HG02798 (cell line): ENCODE measurements around the gene IMMP2L.

Source experiments
- ATAC-seq: cut with Tn5 transposase; IDR thresholded peaks from one replicate; pipeline ENCODE4 v1.9.1; 2021; ENCODE audit warnings: mild to moderate bottlenecking; ENCODE audit not compliant: unreplicated experiment, poor library complexity

The IMMP2L gene

DNA sequence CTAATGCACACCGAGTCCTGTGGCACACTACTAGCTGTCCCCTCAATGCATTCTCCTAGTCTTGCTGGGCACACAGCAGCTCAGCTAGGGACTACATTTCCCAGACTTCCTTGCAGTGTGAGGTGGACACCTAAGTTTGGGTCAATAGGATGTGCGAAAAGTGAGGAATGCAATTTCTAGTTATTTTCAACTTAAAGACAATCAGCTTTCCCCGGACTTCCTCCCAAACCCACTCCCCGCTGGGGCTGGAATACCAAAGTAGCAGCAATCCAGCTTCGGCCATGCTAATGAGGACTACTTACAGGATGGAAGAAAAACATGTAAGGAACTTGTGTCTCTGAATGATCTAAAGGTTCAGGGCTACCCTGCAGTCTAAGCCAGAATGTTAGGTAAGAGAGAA is 757.8 kb downstream of the IMMP2L start:
- ATAC-seq, result no peak

DNA sequence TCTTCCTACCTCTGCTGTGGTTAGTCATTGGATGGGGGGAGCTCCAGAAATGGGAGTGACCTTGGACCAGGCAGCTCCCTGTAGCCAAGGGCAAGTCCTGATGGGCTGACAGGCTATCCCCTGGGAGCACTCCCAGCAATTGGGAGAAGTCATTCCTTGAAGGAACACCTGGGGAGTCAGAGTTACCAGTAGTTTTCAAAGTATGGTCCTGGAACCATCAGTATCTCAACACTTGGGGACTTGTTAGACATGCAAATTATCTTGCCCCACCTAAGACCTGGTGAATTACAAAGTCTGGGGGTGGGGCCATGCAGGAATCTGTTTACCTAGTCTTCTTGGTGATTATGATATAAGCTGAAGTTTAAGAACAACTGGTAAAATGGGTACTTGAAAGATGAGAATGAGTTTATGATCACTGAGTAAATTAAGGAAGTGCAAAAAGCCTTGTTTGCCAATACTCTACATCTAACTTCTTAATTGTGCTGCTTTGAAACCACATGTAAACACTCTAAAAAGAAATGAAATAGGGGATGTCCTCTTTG is 758.6 kb downstream of the IMMP2L start:
- ATAC-seq, result no peak

- no peak for ATAC-seq
Measured at GRCh38 chr7:110801502-110801901, 760.8 kb downstream of the IMMP2L start.

DNA sequence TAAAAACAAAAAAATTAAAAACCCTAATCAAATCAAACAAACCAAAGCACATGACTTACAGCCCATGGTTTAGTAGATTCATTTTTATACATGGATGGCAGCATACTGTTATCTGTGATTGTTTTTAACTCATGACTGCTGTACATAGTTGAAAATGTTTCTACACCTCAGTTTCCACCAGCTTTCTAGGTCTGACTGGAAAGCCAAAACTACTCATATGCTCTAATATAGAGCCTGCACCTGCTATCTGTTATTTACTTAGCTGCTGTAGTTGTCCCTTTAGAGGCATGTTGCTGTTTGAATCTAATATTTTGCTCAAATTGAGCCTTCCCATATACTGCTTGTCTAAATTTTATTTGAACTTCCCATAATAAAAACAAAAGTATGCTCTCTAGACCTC is 761.3 kb downstream of the IMMP2L start:
- no peak for ATAC-seq

DNA sequence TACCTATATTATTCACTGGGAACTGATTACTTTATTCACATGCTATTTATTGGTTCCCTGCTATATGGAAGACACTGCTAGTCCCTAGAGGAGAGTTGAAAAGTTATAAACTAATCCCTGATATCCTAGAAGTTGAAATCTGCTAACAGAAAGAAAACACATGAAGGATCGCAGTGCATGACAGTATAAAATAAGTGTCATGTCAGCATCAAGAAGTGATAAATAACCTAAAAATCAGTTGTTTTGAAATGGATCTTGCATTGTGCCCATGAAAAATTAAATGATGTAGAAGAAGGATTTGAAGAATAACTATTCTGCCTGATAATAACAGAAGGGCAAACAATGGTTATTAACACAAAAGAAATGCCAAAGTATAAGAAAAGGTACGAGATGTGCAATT is 764.6 kb downstream of the IMMP2L start:
- ATAC-seq, result no peak

GRCh38 chr7:110790992-110791391 is 771.3 kb downstream of the IMMP2L start:
- ATAC-seq, result no peak

- no peak for ATAC-seq
Measured at GRCh38 chr7:110786328-110786965, 775.8 kb downstream of the IMMP2L start.

DNA sequence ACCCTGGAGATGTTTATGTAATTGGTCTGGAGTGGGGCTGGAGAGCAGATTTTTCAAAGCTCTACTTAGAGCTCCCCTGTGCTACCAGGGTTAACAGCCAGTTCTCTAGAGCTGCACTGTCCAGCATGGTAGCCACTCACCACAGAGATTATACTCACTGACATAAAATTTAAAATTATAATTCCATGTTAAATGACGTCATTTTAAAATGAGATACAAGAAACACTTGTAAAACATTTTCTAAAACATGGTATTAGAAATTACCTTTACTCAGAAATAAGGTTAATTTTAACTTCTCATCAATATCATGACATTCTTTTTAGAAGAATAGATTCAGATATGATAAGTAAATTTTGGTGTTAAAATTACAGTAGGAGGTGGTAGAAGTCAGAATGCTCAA is 777.5 kb downstream of the IMMP2L start:
- no peak for ATAC-seq

- ATAC-seq, result no peak
Measured at GRCh38 chr7:110780712-110781111, 781.6 kb downstream of the IMMP2L start.

DNA sequence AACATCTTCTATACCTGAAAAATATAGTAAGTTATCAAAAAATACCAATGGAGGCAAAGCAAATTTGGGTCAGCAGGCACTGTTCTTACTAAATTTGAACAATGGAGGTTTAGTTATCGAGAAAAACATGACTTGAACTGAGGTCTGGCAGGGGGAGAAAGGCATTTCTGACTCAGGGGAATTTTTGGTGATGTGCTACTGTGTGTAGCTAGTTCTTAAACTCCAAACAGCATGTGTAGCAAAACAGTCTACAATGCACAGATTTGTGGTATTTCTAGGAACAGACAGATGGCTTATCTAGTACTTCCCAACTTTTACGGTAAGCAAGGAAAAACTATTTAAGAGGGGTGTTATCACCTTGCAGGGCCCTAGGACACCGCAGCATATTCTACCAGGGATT is 783.0 kb downstream of the IMMP2L start:
- no peak for ATAC-seq

DNA sequence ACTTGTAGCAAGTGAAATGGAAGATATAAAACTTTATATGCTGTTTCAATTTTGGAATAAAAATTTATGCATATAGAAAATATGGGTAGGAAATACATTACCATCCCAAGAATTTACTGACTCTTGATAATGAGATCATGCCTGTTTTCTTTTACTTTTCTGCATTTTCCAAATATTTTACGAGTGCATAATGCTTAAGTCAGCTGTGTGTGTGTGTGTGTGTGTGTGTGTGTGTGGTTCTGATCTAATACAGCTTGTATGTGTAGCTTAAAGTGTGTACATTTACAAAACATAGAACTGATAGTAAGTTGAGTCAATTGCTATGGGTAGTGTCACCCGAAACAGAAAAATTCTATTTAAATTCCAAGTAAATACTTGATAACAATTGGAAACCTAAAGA is 787.2 kb downstream of the IMMP2L start:
- ATAC-seq, result no peak

DNA sequence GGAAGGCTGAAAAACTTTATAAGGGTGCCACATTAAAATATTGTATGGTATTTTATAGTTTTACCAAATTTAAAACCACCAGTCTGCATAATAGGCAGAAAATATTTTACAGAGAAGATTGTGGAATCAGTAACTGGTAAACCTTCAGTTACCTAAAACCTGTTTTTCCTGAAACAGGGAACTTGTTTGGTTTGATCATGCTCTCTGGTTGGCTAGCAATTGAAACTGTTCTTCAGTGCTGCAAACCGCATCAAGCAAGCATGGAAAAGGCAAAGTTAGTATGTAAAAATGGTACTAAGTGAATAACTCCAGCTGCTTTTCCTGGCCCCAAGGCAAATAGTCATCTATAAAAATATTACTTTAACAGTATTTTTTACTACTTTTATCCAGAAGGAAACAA is 788.2 kb downstream of the IMMP2L start:
- ATAC-seq, result no peak

GRCh38 chr7:110772615-110773014 is 789.7 kb downstream of the IMMP2L start:
- ATAC-seq, result no peak

- ATAC-seq, result no peak
Measured at GRCh38 chr7:110771717-110772116, 790.6 kb downstream of the IMMP2L start.

- ATAC-seq, result no peak
Measured at GRCh38 chr7:110767550-110768110, 794.7 kb downstream of the IMMP2L start.

- no peak for ATAC-seq
Measured at GRCh38 chr7:110766864-110767263, 795.4 kb downstream of the IMMP2L start.

DNA sequence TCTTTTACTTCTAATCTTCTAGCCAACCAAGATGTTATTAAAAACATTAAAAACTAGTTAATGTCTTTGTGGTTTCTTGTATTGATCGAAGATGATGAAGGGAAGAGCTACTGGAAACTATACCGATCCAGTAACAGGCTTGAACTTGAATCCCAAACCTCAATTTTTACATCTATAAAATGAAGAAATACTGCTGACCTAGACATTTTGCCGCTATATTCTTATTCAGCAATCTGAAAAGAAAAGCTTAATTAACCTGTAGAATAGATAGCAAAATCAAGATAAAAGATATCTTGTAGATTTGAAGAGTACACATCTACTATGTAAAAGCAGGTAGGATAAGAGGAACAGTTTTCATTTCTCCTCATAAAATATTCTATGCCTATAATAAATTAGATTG is 797.4 kb downstream of the IMMP2L start:
- no peak for ATAC-seq

DNA sequence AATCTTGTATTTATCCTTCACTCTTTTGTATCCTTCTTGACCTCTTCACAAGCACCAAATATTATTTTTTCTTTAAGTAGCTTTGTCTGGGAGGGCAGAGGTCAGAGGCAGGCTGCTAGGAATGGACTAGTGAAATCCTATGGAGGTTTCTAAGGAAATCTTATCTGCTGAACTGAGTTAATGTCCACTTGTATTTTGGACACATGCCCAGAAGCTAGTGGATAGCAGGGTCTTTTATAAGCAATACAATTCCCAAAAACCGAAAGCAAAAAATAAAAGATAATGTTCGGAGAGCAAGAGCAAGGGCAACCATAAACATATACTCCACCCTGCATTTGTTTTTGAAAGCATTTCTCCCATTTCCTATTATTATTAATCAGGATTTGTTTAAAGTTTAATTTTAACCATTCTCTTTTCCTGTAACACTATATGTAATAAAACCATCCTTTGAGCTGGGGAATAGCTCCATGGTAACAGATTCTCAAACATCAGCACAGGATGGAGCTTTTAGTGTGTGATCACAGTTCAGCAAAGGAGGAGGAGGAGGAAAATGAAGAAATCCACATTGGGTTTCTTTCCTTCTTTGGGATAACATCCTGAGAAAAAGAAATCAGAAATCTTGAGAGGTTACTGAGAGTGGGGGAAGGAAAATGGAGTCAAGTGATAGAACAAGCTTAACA is 799.6 kb downstream of the IMMP2L start:
- no peak for ATAC-seq

DNA sequence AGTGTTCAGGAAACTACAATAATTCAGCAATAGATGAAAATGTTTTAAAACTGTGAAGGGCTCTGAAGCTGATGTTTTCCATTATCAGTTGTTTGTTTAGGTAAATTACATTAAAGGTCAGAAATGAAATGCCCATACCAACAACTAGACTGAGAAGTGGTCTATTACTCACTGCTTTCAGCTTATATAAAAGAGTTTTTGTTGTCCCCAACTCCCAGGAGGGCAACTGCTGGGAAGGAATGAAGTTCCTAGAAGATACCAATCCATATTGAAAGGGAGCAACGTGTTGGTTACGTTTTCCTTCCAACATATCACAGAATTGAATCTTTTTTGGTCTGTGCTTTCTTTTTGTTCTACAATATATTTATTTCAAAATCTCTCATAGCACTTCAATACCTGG is 802.0 kb downstream of the IMMP2L start:
- ATAC-seq, result no peak

- ATAC-seq, result no peak
Measured at GRCh38 chr7:110759069-110759468, 803.2 kb downstream of the IMMP2L start.

GRCh38 chr7:110754649-110755048 is 807.6 kb downstream of the IMMP2L start:
- ATAC-seq, result no peak
